Dermis blood vessel endothelial cell (primary cell): ENCODE results near the gene UTP4. TPM values are rescaled to one million over a fixed set of nuclear protein-coding genes. Genes with fewer than 3 reads are reported as not detected.
A peak's percentile ranks its signal among the peaks of the same experiment; 100 is the strongest.

Experiments used
- DNase-seq: peaks from one replicate; pipeline ENCODE4 v3.0.0; 2010
- total RNA-seq: library from RNA; depleted of rRNA; stranded (reverse); fragments of >200 nt; gene quantifications from 2 replicates; pipeline ENCODE4 v1.2.3, GENCODE V29; 2014

UTP4 gene
- total RNA-seq, 1 donor from 2014 or later = 14.1 TPM

GRCh38 chr16:69180011-69180338 lies 47.5 kb downstream of the UTP4 start:
- no peak for DNase-seq

- DNase-seq = no peak
Observed at GRCh38 chr16:69182730-69183416, 50.4 kb downstream of the UTP4 start.

- DNase-seq = peak; percentile 88
Observed at GRCh38 chr16:69186642-69187445, 54.4 kb downstream of the UTP4 start, which contains the start of gene SNTB2. Gene SNTB2 (plus strand): TSS chr16:69187164. CDS start chr16:69187167, 3 bp downstream.

GRCh38 chr16:69187446-69188235 lies 55.2 kb downstream of the UTP4 start:
- peak; percentile 54 for DNase-seq

- peak; percentile 60 for DNase-seq
Observed at GRCh38 chr16:69188236-69188549, 55.7 kb downstream of the UTP4 start.

- peak; percentile 58 for DNase-seq
Observed at GRCh38 chr16:69188716-69189115, 56.3 kb downstream of the UTP4 start.

GRCh38 chr16:69190046-69190588 lies 57.7 kb downstream of the UTP4 start:
- no peak for DNase-seq

- no peak for DNase-seq
Observed at GRCh38 chr16:69190598-69190997, 58.1 kb downstream of the UTP4 start.

GRCh38 chr16:69191136-69191535 lies 58.7 kb downstream of the UTP4 start:
- DNase-seq = no peak

GRCh38 chr16:69193855-69194254 lies 61.4 kb downstream of the UTP4 start:
- DNase-seq = no peak

GRCh38 chr16:69194488-69194887 lies 62.0 kb downstream of the UTP4 start:
- DNase-seq = no peak

GRCh38 chr16:69195369-69196029 lies 63.0 kb downstream of the UTP4 start:
- no peak for DNase-seq

GRCh38 chr16:69197573-69197972 lies 65.1 kb downstream of the UTP4 start:
- DNase-seq = no peak

GRCh38 chr16:69199382-69199781 lies 66.9 kb downstream of the UTP4 start:
- DNase-seq = no peak

GRCh38 chr16:69201291-69201690 lies 68.8 kb downstream of the UTP4 start:
- no peak for DNase-seq

- no peak for DNase-seq
Observed at GRCh38 chr16:69201787-69202186, 69.3 kb downstream of the UTP4 start.

GRCh38 chr16:69204172-69204571 lies 71.7 kb downstream of the UTP4 start:
- DNase-seq = no peak

- no peak for DNase-seq
Observed at GRCh38 chr16:69209735-69210134, 77.3 kb downstream of the UTP4 start.

- DNase-seq = peak; percentile 69
Observed at GRCh38 chr16:69217433-69217832, 85.0 kb downstream of the UTP4 start.
